NCI-H82 (cell line): ENCODE data around the gene SRP68.

Experiments used
- DNase-seq: peaks from one replicate; lab custom pipeline; 2025; lab: John Stamatoyannopoulos, UW

SRP68 gene

GRCh38 chr17:75998327-75998795 lies 74.0 kb downstream of the SRP68 start:
- DNase-seq: no peak

GRCh38 chr17:75996665-75997590 lies 75.4 kb downstream of the SRP68 start:
- no peak for DNase-seq

GRCh38 chr17:75995385-75995925 lies 76.9 kb downstream of the SRP68 start:
- no peak for DNase-seq

GRCh38 chr17:75994802-75995370 lies 77.4 kb downstream of the SRP68 start:
- no peak for DNase-seq

- no peak for DNase-seq
Measured at GRCh38 chr17:75991396-75991795, 80.9 kb downstream of the SRP68 start.
